ENCODE results near the gene LRRC25.

Gene LRRC25

DNA sequence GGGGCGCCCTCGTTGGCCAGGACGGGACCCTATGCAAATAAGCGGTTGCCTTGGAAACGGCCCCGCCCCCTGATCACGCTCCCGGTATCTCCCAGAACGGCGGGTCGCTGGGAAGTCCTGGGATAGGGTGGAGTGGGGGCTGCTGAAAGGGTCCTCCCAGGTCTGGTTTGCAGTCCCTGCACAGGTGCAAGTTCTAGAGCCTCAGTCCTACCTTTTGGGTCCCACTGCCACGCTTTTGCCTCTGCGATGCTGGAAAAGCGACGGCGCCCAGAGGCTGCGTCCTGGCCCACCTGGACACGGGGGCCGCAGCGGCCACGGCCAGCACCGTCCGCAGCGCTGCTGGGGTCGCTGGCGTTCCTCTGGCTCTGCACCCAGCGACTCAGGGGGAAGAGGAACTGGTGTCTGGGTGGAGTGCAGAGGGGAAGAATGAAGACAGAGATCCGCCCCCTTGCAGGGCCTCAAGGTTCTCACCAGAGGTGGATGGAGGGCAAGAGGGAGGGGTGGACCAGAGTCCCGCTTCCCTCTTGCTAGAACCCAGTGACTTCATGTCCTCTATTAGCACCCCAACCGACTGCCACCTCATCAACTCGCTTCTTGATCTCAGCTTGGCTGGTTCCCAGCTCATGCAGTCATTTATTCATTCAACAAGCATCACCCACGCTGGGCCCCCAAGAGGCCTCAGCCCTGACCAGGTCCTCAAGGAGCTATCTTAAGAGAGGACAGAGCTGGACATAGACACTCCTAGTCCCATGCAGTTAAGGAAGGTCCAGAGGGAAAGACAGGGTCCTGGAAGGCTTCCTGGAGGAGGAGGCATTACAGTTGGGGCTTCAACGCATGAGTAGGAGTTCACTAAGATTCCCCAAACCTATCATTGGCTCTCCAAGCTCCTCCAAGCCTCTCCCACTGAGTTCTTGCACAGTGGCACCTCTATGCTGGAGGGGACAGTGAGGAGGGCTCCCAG, at the start of gene LRRC25:
Gene LRRC25 (minus strand): TSS at position 381 of the 961 bp plus-strand sequence. CDS start 659 bp downstream, outside the sequence.
- DNase-seq, result peak in 1 of 2 donors; percentile 83

DNA sequence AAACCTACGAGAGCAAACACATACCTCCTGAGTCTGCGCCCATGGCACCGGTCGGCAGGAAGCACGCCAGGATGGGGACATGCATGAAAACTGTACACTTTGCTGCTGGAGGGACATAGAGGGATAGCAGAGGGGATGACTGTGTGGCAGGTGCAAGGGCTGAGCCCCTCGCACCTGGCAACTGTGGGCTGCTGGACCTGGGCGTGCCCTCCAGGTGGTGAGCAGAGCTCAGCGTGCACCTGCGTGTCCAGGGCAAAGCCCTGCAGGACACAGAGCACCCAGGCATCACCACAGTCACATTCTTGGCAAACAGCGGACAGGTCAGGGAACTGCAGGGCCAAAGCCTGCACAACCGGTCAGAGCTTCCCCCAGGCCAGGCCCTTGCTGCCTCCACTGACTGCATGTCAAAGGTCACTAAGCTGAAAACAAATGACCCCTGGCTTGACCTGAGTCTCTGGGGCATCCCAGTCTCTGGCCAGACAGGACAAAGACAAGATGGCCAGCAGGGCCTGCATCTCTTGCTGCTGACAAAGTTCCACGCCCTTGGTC, 49.5 kb upstream of the LRRC25 start:
- no peak for DNase-seq

DNA sequence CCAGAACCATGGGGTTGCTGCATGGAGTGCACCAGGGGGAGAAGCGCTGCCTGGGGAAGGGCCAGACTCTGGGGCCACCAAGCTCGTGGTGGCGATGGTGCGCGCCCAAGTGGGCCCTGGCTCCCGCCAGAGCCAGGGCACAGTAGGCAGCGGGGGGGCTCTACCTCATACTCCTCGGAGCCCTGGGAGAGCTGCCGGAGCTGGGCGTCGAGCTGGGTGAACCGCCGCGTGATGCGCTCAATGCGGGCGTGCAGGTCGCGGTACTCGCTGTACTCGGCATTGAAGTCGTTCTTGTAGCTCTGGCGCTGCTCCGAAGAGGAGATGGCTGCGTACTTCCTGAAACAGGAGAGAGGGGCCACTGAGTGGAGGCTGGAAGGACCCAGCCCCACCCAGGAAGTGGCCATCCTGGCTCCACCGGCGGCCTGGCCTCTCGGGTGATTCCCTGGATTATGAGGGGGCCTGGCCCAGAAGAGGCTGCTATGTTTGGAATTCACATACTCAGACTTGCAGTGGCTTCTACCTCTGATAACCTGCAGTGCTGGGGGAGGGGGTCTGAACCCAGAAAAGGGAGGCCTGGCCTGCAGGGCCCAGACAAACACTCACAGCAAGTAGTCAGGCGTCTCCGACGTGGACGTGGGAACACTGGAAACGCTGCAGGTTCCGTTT, 48.9 kb upstream of the LRRC25 start:
- DNase-seq, result no peak

DNA sequence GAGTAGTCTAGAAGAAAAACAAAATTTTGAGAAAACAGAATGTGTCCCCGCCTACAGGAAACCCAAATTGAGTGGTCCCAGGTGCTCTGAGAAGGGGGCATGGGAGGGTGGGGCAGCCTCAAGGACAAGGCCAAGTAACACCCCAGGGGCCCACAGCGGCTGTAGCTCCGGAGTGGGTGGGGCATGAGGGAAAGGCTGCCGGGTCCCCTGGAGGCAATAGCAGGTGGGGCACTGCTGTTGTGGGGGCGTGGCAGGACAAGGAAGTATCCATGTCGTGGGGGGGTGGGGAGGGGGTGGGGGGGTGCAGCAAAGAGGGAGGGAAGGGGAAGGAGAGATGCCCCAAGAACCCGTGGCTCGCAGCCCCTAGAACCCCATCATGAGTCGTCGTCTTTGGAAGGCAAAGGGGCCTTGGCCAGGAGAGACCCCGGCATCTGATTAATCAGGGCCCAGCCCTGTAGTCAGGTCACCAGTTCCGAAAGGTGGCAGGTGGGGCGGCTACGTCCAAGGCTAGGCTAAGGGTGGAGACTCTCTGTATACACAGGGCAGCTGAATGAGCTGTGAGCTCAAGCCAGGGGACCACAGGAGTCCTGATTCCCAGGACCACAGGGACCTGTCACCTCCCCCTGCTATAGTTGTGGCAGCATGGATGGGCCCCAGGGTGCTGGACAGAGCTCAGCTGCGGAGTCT, 48.0 kb upstream of the LRRC25 start:
- DNase-seq, result no peak

DNA sequence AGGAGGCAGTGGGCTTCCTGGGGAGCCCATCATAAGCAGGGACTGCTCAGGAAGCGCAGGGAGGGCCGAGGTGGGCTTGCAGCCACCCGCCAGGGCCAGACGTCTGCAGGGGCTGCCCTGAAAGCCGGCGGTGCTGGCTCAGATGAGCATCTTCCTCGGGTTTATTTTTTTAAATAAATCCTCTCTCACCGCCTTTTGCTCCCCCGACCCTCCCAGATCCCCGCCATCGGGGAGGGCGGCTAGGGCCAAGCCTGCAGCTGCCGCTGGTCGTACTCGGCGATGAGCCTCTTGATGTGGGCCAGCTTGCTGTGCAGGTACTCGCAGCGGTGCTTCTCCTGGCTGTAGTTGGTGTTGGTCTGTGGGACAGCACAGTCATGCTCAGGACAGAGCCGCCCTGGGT, 47.1 kb upstream of the LRRC25 start:
- DNase-seq, result no peak

DNA sequence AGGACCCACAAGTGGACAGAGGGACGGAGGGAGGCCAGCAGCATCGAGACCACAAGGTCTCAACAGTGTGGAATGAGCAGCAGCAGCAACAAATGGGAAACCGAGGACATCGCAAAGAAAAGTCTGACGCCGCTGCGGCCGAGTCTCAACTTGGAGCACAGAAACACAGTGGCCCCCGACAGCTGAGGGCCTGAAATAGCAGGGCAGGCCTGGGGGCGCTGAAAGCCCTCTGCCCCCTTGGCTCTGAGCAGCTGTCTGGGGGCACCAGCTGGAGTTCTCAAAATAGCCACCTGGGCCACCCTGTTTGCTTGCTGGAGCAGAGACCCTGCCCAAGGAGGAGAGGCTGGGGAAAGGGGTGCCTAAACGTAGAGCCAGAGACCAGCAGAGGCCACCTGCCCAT, 46.4 kb upstream of the LRRC25 start:
- DNase-seq, result no peak

DNA sequence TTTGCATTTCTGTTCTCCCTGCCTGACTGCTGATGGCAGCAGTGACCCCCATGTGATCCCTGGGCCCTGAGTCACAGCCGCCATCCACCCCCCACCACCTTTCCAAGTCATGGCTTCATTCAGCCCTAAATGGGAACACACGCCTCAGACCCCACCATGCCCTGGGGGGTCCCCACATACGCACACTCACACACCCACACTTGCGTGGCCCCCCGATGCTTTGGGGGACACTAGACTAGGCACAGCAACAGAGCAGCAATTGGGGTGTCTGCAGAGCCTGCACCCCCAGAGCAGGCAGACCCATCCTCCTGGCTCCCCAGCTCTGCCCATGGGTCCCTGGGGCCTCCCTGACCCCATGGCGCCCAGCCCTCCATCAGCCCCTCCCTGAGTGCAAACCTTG, 46.0 kb upstream of the LRRC25 start:
- DNase-seq, result no peak

DNA sequence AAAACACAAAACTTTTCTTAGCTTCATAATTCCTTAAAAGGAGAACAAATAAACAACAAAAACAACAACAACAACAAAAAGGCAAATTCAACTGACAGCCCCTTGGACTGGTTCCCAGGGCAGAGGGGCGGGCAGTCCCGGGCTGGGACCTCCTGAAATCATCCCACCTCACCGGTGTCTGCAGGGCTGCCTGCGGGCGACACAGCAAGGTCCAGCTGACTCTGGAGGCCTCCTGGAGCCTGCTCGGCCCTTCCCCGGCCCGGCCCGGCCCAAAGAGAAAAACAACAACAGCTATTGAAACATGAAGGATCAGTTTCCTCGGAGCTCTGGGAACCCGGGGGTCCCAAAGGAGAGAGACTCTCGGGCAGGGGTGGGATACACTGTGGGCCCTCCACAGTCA, 45.5 kb upstream of the LRRC25 start:
- DNase-seq, result no peak

DNA sequence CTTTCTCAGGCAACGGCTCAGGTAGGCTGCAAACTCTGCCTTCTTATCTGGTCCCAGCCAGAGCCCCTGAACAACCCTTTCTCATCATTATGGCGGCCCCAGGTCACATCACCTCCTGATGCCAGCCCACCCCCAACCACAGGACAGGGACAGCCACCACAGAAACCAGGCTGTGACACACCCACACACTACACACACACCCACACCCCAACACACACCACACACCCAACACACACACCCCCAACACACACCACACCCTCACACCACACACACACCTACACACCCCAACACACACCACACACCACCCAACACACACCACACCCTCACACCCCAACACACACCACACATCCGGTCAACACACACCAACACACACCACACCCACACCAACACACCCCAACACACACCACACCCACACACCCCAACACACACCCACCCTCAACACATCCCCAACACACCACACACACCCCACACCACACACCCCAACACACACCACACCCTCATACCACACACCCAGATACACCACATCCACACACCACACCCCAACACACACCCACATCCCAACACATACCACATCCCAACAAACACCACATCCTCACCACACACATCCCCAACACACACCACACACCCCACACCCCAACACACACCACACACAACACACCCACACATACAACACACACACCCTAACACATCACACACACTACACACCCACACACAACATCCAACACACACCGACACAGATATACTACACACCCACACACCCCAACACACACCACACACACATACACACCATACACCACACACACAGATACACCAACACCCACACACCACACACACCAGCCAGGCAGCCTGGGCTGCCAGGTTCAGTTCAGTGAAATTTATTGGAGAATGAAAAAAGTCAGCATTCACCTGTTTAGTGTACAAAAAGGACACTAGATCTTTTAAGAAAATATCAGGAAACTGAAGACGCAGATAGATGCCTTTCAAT, 44.7 kb upstream of the LRRC25 start:
- peak; percentile 64 to 72 for DNase-seq

DNA sequence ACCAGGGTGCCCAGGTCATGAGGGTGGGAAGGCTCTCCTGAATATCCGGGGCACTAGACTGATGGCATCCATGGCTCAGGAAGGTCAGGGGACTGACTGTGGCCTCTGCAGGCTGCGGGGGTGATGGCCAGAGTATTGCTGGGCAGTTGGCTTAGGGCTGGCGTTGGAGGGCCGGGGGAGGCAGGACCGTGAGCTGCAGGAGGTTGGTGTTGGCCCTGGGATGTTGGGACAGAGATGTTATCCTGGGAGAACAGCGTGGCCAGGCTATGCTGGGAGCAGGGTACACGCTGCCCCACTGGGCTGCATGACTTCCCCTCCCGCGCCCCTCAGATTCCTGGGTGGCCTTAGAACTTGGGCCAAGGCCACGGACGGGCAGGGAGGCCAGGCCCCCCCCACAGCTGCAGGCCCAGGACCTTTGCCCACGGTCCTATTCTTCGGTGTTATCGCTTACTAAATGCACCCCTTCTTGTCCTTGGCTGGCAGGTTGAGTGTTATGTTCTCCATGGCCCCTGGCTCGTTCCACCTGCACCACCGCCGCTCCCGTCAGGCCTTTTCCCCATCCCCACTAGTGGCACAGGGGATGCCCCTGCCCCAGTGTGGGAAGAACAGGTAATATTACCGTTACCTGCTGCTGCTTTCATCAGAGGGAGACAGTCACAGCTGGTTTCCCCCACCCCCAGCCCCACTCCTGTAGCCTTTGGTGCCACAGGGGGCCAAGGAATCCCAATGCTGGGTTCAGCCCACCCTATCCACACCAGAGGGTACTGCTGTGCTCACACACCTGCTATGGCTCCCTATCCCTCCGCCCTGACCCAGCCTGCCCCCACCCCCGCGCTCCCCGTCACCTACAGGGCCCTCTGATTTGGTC, 43.7 kb upstream of the LRRC25 start:
- no peak for DNase-seq

DNA sequence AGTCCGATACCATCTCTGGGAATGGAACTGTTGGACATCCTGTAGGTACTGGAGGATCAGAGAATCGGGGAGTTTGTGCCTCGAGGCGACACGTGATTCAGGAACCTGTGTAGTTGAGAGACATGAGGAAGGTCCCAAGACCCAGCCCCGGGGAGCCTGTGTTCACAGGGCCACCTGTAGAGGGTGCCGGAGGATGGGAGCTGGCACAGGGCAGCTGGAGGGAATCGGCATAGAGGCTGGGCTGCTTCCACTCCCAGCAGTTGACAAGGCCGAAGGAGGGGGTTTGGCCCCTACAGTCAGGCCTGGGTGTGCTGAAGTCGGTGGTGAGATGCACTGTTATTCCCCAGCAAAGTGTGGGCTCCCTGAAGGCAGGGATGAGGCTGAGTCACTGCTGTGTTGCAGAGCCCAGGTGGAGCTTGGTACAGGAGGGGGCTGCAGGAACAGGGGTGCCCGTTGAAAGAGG, 43.0 kb upstream of the LRRC25 start:
- DNase-seq, result peak; percentile 45 to 46

DNA sequence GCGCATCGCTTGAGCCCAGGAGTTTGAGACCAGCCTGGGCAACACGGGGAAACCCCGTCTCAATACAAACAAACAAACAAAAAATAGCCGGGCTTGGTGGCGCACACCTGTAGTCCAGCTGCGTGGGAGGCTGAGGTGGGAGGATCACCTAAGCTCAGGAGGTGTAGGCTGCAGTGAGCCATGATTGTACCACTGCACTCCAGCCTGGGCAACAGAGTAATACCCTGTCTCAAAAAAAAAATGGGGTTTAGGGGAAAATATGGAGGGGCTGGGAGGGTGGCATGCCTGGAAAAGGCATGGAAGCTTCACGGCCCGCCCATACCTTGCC, 42.5 kb upstream of the LRRC25 start:
- no peak for DNase-seq

DNA sequence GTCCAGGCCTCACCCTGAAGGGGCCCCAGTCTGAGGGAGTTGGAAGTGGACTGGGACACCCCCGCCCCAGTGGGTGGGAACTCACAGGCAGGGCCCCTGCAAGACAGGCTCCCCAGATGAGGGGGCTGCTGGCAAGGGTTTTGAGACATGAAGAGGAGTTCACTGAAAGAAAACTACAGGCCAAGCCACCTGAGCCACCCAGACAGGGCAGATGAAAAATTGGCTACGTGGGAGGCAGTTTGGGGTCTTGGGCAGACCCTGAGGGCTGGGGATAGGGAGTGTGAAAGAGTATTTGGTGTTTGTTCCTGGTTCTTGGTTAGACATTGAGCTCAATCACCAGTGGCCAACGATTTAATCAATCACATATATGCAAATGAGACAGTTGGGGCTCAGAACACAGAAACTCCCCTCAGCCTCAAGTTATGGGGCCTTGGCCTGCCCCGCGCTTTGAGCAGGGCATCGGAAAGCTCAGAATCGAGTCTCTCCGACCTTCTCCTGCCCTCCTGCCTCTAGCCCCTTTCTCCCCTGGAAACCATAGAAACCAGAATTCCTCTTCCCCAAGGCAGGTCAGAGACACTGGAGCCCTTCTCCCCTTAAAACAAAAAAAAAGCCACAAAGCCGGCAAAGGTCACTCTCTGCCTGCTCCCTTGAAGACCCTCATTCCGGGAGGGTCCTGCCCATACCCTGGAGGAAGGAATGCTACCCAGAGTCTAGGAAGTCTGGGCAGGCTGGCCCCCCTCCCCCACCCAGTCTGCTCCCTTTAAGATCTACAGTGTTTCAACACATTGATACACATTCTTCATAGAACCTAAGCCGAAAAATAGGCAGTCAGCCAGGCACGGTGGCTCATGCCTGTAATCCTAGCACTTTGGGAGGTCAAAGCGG, 41.8 kb upstream of the LRRC25 start:
- DNase-seq, result no peak

DNA sequence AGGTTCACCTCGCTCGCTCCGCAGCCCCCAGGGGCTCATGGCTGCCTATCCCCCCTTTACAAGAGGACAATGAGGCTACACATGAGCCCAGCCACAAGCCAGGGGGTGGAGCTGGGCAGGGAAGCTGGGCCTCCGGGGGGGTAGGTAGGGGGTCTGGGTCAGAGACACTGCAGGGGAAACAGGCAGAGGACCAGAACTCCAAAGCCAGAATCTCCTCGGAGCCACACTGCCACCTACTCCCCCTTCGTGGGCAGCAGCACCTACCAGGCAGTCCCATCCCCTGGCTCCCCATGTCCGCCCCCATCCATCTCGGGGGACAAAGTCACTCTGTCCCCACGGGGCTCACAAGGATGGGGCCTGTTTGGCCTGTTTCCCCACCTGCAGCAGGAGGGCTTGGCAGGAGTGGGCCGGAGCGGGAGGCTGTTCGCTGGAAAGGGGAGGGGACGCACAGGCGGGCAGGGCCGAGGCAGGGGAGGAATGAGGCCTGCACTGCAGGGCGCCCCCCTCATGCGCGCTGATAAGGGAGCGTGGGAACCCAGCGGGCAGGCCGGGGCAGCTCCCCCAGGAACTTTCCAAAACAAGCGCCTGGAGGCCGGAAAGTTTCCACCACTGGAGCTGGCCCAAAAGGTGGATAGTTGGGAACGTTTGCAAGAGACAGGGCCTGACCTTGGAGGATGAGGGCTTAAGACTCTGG, 41.1 kb upstream of the LRRC25 start:
- DNase-seq, result no peak

DNA sequence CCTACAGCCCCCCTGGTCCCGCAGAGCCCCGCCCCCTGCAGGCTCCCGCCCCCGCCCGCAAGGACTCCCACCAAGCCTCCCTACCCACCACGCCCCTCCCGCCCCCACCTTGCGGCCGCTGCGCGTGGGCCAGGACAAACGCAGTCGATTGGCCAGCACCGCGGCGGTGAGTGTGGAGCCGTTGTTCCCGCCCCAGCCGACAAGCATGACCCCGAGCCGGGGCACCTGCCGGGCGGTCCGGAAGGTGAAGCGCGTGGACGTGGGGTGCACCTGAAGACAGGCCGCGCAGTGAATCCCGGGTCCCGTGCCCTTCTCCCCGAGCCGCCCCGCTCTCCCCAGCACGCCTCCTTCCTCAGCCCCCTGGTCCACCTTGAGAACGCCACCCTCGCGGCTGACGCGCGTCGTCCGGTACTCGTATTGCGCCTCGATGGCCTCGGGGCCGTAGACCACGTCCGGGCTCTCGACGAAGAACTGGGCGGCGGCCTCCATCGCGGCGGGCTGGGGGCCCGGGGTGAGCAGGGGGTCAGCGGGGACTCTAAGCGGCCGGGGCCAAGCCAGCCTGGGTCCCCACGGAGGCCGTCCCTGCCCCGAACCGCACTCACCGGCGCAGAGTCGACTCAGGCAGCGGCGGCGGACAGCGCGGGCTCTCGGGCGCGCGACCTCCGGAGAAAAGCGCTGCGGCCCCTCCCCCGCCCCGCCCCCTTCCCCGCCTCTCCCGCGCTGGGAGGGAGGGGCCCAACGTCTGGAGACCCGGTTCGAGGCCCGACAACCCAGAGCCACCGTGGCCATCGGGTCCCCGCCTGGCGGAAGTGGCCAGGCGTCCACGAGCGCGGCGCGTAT, 40.3 kb upstream of the LRRC25 start, which contains the start of gene ISYNA1:
Gene ISYNA1 (minus strand): TSS at position 643 of the 840 bp plus-strand sequence. CDS start 154 bp downstream, at position 489.
- DNase-seq, result peak; percentile 54 to 66

DNA sequence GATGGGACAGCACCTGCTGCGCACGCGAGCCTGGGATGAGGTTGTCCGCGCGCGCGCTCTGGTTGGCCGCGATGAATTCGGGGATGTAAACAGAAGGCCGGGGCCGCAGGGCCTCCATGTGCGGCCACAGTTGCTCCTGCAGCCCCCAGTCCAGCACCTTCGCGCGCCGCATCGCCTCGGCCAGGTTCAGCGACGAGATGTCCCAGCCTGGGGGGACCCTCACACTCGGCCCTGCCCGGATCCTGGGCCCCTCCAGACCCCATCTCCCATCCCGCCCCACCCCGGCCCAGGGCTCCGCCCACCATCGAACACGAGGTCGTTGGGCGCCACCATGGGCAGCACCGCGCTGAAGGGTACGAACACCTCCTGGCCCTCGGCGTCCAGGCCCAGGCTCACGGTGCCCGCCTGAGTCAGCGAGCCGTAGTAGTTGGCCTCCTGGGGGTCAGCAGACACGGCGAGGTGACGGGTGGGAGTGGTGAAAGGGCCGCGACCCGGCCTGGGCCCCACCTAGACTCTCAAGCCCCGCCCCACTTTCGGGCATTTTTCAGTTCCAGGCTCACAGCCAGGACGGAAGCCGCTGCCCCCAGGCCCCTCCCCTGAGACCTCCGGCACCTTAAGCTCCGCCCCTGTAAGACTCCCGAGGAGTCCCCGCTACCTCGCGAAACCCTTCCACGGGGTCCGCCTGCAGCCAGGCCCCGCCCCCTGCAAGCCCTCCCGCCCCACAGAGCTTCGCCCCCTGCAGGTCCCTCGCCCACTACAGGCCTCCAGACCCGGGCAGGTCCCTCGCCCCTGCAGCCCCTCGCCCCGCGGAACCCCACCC, 39.5 kb upstream of the LRRC25 start:
- DNase-seq, result peak; percentile 87 to 88

Data from CD4-positive, alpha-beta T cell treated with Interleukin-1 beta for 1 hour (primary cell).